Measurements from ENCODE around the gene NMRK1.

Gene NMRK1

DNA sequence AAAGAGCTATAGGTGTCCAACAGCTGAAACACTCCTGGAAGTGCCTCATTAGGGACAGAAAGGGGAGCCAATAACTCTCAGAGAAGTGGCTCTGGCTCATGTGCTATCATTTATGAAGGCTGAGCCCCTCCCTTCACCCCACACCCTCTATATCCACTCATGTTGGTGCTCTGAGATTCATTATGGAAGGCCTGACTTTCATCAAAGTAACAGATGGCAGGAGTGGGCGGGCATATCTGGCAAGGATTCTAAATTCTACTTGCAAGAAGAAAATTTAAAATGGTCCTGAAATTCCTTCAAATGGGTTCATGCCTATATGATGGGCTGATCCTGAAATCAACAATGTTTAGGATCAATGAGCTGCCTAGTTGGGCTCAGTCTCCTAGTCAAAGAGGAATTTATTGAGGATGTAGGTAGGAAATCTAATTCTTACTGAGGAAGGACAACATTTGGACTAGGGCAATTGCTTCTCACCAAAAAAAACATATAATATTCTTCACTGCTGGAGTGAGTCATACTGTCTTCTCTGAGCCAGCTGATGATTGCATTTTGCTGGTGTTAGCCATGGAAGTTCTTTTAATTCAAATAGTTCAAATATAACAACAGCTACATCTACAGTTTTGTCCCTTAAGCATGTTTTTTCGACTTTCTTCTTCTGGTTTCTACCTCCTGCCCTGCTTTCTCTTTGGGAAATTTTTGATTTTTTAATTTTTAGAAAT lies 23.5 kb downstream of the NMRK1 start:
- Histone ChIP-seq H3K9me3 (ENCODE audit: control insufficient read depth, low read length) (no peaks in the 10 kb centered on the region), H3K27me3 (replicated peaks; ENCODE audit: control insufficient read depth, insufficient read depth, low read length, poor library complexity, severe bottlenecking) (no peaks in the 10 kb centered on the region), H3K4me3 (ENCODE audit: insufficient read depth, low read depth, low read length, poor library complexity, severe bottlenecking) (no peak overlapping the region), H3K4me1 (ENCODE audit: control insufficient read depth, insufficient read depth, low read length, poor library complexity, severe bottlenecking) (no peaks in the 10 kb centered on the region), H3K36me3 (ENCODE audit: control insufficient read depth, insufficient read depth, low read length) (peaks cover 50% of the 10 kb centered on the region), H3K27ac (ENCODE audit: insufficient read depth, low read length, poor library complexity, severe bottlenecking) (no peak overlapping the region)
- DNase-seq = no peak

DNA sequence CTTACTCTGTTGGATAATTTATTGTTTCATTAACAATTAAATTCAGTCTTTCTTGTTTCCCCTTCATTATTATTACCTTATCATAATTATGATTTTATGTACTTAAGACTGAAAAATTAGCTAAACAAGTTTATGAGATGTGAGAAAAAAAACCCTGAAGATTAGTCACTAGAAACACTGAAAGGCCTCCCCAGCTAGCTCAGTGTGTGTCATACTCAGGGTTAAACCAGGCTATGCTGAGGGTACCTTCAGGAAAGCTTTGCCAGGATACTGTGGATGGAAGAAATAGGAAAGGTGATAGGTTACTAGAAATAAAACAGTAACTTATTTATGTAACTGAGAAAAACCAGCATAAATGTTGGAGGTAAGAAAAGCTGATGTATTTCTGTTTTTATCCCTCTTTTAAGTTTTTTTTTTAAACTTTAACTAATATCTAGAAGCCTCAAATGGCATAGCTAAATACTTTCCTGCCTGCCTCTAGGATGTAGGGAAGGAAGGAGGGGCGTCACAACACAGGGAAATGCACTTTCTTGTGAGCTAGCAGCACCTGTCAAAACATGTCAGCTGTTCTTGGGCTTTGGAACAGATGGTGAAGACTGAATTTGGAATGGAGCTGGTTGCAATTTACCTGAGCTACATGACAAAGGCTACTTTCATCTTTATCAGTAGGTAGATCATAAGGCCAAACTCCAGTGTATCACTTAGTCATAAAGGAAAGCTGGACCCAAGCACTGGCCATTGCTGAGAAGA lies 24.2 kb downstream of the NMRK1 start:
- Histone ChIP-seq H3K27me3 (replicated peaks; ENCODE audit: control insufficient read depth, insufficient read depth, low read length, poor library complexity, severe bottlenecking) (no peaks in the 10 kb centered on the region), H3K27ac (ENCODE audit: insufficient read depth, low read length, poor library complexity, severe bottlenecking) (no peak overlapping the region), H3K9me3 (ENCODE audit: control insufficient read depth, low read length) (no peaks in the 10 kb centered on the region), H3K4me3 (ENCODE audit: insufficient read depth, low read depth, low read length, poor library complexity, severe bottlenecking) (no peak overlapping the region), H3K36me3 (ENCODE audit: control insufficient read depth, insufficient read depth, low read length) (peaks cover 47% of the 10 kb centered on the region), H3K4me1 (ENCODE audit: control insufficient read depth, insufficient read depth, low read length, poor library complexity, severe bottlenecking) (no peaks in the 10 kb centered on the region)
- DNase-seq = no peak

DNA sequence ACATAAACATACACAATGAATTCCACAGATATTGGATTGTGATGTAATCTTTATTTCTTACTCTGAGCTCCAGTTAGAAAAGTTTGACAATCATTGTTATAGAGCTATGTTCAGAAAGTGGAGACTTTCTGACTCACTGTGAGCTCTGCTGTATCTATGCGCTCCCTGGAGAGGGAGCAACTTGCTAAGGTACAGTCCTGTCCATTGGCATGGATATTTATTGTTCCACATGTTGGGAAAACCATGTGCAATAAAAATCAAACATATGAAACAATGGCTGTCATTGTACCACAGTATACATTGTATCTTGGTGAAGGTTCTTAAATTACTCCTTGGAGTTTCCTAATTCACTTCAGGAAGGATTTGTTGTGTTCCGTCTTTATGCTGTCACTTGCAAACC lies 26.8 kb downstream of the NMRK1 start:
- Histone ChIP-seq H3K27ac (ENCODE audit: insufficient read depth, low read length, poor library complexity, severe bottlenecking) (no peak overlapping the region), H3K9me3 (ENCODE audit: control insufficient read depth, low read length) (no peaks in the 10 kb centered on the region), H3K27me3 (replicated peaks; ENCODE audit: control insufficient read depth, insufficient read depth, low read length, poor library complexity, severe bottlenecking) (no peaks in the 10 kb centered on the region), H3K36me3 (ENCODE audit: control insufficient read depth, insufficient read depth, low read length) (peaks cover 24% of the 10 kb centered on the region), H3K4me1 (ENCODE audit: control insufficient read depth, insufficient read depth, low read length, poor library complexity, severe bottlenecking) (no peaks in the 10 kb centered on the region), H3K4me3 (ENCODE audit: insufficient read depth, low read depth, low read length, poor library complexity, severe bottlenecking) (no peak overlapping the region)
- DNase-seq = no peak

DNA sequence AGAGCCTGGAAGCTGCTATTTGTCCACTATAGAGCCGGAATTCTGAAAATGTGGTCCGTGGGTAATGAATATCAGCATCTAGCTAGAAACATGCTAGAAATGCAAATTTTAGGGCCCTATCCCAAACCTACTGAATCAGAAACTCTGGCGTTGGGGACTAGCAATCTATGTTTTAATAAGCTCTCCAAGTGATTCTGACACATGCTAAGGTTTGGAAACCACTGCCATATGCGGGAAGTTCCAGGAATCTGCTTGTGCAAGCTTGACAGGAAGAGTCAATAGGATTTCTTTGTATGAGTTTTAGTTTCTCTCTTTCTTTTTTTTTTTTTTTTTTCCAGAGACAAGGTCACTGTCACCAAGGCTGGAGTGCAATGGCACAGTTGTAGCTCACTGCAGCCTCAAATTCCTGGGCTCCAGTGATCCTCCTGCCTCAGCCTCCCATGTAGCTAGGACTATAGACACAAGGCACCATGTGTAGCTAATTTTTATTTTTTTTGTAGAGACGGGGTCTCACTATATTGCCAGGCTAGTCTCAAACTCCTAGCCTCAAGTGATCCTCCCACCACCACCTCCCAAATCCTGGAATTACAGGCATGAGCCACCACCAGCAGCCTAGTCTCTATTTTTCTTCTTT lies 33.5 kb downstream of the NMRK1 start:
- Histone ChIP-seq H3K36me3 (ENCODE audit: control insufficient read depth, insufficient read depth, low read length) (no peaks in the 10 kb centered on the region), H3K9me3 (ENCODE audit: control insufficient read depth, low read length) (no peaks in the 10 kb centered on the region), H3K4me1 (ENCODE audit: control insufficient read depth, insufficient read depth, low read length, poor library complexity, severe bottlenecking) (no peaks in the 10 kb centered on the region), H3K27me3 (replicated peaks; ENCODE audit: control insufficient read depth, insufficient read depth, low read length, poor library complexity, severe bottlenecking) (no peaks in the 10 kb centered on the region), H3K27ac (ENCODE audit: insufficient read depth, low read length, poor library complexity, severe bottlenecking) (no peak overlapping the region), H3K4me3 (ENCODE audit: insufficient read depth, low read depth, low read length, poor library complexity, severe bottlenecking) (no peak overlapping the region)
- DNase-seq = no peak

DNA sequence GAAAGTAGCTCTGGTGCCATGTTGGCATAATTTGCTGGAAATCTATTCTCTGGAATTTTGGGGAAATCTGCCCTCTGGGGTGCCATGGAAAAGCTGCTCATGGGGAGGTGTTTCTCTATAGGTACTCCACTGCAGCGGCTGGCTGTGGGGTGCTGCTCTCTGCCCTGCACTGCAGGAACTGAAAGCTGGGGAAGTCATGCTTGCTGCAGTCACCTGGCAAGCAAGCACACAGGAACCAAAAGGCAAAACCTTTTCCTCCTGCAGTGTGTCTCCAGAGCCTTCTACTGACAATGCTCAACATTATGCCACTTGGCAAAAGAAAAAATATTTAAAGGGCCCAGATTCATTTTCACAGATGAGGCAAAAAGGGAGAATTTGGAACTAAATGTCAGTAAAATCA lies 34.1 kb downstream of the NMRK1 start:
- no peak for DNase-seq
- no peaks in the 10 kb centered on the region for H3K27me3 ChIP-seq (replicated peaks; ENCODE audit: control insufficient read depth, insufficient read depth, low read length, poor library complexity, severe bottlenecking)
- no peak overlapping the region for H3K27ac ChIP-seq (ENCODE audit: insufficient read depth, low read length, poor library complexity, severe bottlenecking)
- no peaks in the 10 kb centered on the region for H3K36me3 ChIP-seq (ENCODE audit: control insufficient read depth, insufficient read depth, low read length)
- no peaks in the 10 kb centered on the region for H3K4me1 ChIP-seq (ENCODE audit: control insufficient read depth, insufficient read depth, low read length, poor library complexity, severe bottlenecking)
- no peaks in the 10 kb centered on the region for H3K9me3 ChIP-seq (ENCODE audit: control insufficient read depth, low read length)
- no peak overlapping the region for H3K4me3 ChIP-seq (ENCODE audit: insufficient read depth, low read depth, low read length, poor library complexity, severe bottlenecking)

DNA sequence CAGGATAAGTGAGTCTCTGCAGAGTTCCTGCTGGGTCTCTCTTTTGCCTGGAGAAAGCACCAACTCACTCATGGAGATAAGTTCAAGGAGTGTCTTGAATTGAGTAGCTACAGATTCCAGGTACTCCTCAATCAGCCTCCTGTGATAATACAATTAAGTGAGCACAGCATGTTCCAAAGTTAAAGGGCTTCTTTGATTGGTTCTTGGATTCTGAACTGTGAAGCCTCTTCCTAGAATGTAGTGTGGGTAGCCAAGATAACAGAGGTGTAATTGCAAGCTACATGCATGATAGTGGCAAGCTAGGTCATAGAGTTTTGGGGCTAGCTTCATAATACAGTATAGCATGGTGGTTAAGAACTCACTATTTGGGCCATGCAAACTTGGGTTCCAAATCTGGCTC lies 36.7 kb downstream of the NMRK1 start:
- no peak overlapping the region for H3K4me3 ChIP-seq (ENCODE audit: insufficient read depth, low read depth, low read length, poor library complexity, severe bottlenecking)
- no peaks in the 10 kb centered on the region for H3K9me3 ChIP-seq (ENCODE audit: control insufficient read depth, low read length)
- no peaks in the 10 kb centered on the region for H3K27me3 ChIP-seq (replicated peaks; ENCODE audit: control insufficient read depth, insufficient read depth, low read length, poor library complexity, severe bottlenecking)
- no peak for DNase-seq
- no peaks in the 10 kb centered on the region for H3K36me3 ChIP-seq (ENCODE audit: control insufficient read depth, insufficient read depth, low read length)
- H3K27ac ChIP-seq (ENCODE audit: insufficient read depth, low read length, poor library complexity, severe bottlenecking) = no peak overlapping the region
- no peaks in the 10 kb centered on the region for H3K4me1 ChIP-seq (ENCODE audit: control insufficient read depth, insufficient read depth, low read length, poor library complexity, severe bottlenecking)

DNA sequence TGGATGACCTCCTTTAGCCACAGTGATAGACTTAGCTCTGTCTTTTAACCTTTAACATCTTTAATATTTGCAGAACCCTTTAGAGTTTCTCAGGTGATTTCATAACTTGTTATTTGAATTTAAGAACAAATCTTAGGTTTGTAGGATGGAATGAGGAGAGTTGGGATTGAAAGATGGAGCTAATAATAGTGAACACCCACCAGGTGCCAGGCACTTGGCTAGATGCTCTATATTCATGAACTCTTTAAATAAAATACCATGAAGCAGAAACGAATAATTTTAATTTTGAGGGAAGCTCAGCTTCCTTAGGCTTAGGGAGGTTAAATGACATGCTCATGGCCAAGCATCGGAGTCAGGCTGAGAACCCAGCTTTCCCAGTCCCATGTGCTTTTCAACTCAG lies 40.4 kb downstream of the NMRK1 start:
- Histone ChIP-seq H3K27me3 (replicated peaks; ENCODE audit: control insufficient read depth, insufficient read depth, low read length, poor library complexity, severe bottlenecking) (no peaks in the 10 kb centered on the region), H3K4me3 (ENCODE audit: insufficient read depth, low read depth, low read length, poor library complexity, severe bottlenecking) (no peak overlapping the region), H3K4me1 (ENCODE audit: control insufficient read depth, insufficient read depth, low read length, poor library complexity, severe bottlenecking) (no peaks in the 10 kb centered on the region), H3K36me3 (ENCODE audit: control insufficient read depth, insufficient read depth, low read length) (no peaks in the 10 kb centered on the region), H3K9me3 (ENCODE audit: control insufficient read depth, low read length) (no peaks in the 10 kb centered on the region), H3K27ac (ENCODE audit: insufficient read depth, low read length, poor library complexity, severe bottlenecking) (no peak overlapping the region)
- no peak for DNase-seq

DNA sequence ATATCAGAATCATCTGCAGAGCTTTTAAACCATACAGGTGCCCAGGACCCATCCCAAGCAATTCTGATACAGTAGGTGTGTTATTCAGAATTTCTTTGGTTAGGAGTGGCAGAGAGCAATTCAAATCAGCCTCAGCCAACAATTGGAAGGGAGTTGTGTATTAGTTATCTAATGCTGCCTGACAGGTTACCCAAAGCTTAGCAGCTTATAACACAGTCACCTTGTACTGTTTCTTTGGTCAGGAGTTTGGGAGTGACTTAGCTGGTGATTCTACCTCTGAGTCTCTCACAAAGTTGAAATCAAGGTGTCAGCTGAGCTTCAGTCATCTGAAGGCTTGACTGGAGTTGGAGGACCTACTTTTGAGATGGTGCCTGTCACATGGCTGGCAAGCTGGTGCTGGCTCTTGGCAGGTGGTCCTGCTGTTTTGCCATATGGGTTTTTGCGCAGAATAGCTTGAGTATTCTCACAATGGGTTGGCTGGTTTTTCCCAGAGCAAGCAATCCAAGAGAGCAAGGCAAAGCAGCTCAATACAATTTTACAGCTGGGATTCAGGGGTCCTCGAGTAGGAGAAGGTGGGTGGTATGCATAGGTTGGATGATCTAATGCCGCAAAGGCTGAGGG lies 41.1 kb downstream of the NMRK1 start:
- Histone ChIP-seq H3K27me3 (replicated peaks; ENCODE audit: control insufficient read depth, insufficient read depth, low read length, poor library complexity, severe bottlenecking) (no peaks in the 10 kb centered on the region), H3K4me3 (ENCODE audit: insufficient read depth, low read depth, low read length, poor library complexity, severe bottlenecking) (no peak overlapping the region), H3K36me3 (ENCODE audit: control insufficient read depth, insufficient read depth, low read length) (no peaks in the 10 kb centered on the region), H3K9me3 (ENCODE audit: control insufficient read depth, low read length) (no peaks in the 10 kb centered on the region), H3K4me1 (ENCODE audit: control insufficient read depth, insufficient read depth, low read length, poor library complexity, severe bottlenecking) (no peaks in the 10 kb centered on the region), H3K27ac (ENCODE audit: insufficient read depth, low read length, poor library complexity, severe bottlenecking) (no peak overlapping the region)
- no peak for DNase-seq

DNA sequence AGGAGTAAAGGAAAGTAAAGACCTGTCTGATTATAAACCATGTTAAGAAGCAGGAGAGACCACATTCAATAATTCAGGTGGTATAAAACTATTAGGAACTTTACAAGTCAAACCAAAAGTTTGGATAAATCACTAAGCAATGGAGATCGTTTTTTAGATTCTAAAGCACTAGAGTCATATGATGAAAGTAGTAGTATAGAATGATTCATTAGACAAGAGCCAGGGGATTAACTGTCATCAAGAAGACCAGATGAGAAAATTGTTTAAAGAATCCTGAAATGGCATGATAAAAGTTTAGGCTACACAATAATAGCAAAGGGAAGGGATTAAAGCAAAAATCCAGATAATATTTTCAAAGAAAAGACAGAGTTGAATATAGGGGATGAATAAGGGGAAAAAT lies 46.9 kb downstream of the NMRK1 start:
- Histone ChIP-seq H3K27me3 (replicated peaks; ENCODE audit: control insufficient read depth, insufficient read depth, low read length, poor library complexity, severe bottlenecking) (no peaks in the 10 kb centered on the region), H3K36me3 (ENCODE audit: control insufficient read depth, insufficient read depth, low read length) (no peaks in the 10 kb centered on the region), H3K4me3 (ENCODE audit: insufficient read depth, low read depth, low read length, poor library complexity, severe bottlenecking) (no peak overlapping the region), H3K9me3 (ENCODE audit: control insufficient read depth, low read length) (no peaks in the 10 kb centered on the region), H3K27ac (ENCODE audit: insufficient read depth, low read length, poor library complexity, severe bottlenecking) (no peak overlapping the region), H3K4me1 (ENCODE audit: control insufficient read depth, insufficient read depth, low read length, poor library complexity, severe bottlenecking) (no peaks in the 10 kb centered on the region)
- no peak for DNase-seq

DNA sequence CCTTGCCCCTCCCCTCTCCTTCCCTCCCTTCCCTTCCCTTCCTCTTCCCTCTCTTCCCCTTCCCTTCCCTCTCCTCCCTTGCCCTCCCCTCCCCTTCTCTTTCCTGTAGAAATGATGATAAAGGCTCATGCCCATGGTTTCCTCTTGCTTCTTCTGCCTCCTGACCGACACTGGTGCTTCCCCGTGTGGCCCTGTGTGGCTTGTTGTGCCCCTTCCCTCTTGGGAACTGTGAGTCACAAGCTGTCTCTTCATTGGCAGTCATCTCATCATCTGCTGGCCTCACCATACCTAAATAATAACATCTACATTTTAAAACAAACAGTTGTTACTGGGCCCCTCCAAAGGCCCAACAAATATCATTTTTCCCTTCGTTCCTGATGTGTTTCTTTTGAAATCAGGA lies 48.2 kb downstream of the NMRK1 start:
- H3K9me3 ChIP-seq (ENCODE audit: control insufficient read depth, low read length) = no peaks in the 10 kb centered on the region
- H3K27me3 ChIP-seq (replicated peaks; ENCODE audit: control insufficient read depth, insufficient read depth, low read length, poor library complexity, severe bottlenecking) = no peaks in the 10 kb centered on the region
- H3K27ac ChIP-seq (ENCODE audit: insufficient read depth, low read length, poor library complexity, severe bottlenecking) = no peak overlapping the region
- no peaks in the 10 kb centered on the region for H3K4me1 ChIP-seq (ENCODE audit: control insufficient read depth, insufficient read depth, low read length, poor library complexity, severe bottlenecking)
- no peaks in the 10 kb centered on the region for H3K36me3 ChIP-seq (ENCODE audit: control insufficient read depth, insufficient read depth, low read length)
- H3K4me3 ChIP-seq (ENCODE audit: insufficient read depth, low read depth, low read length, poor library complexity, severe bottlenecking) = no peak overlapping the region
- no peak for DNase-seq

Data from effector memory CD4-positive, alpha-beta T cell (primary cell).